DMS153 (cell line): ENCODE results near the gene TSNAX.

Experiments
- DNase-seq: peaks from one replicate; lab custom pipeline; 2025; lab: John Stamatoyannopoulos, UW

TSNAX gene

GRCh38 chr1:231518485-231519034, 9.9 kb upstream of the TSNAX start:
- DNase-seq: no peak

GRCh38 chr1:231519166-231519565, 9.3 kb upstream of the TSNAX start:
- DNase-seq: no peak

GRCh38 chr1:231522038-231522437, 6.4 kb upstream of the TSNAX start:
- no peak for DNase-seq

GRCh38 chr1:231522931-231523642, 5.4 kb upstream of the TSNAX start:
- no peak for DNase-seq

- DNase-seq: no peak
These were observed 4.7 kb upstream of the TSNAX start for GRCh38 chr1:231523816-231524215.

GRCh38 chr1:231526536-231526935, 1.9 kb upstream of the TSNAX start:
- no peak for DNase-seq

- no peak for DNase-seq
These were observed 790 bp upstream of the TSNAX start for GRCh38 chr1:231527586-231528171.

- no peak for DNase-seq
These were observed 4.8 kb downstream of the TSNAX start for GRCh38 chr1:231533240-231533639.

GRCh38 chr1:231534703-231535159, 6.3 kb downstream of the TSNAX start:
- no peak for DNase-seq

- DNase-seq: no peak
These were observed 7.6 kb downstream of the TSNAX start for GRCh38 chr1:231536099-231536498.

- no peak for DNase-seq
These were observed 12.4 kb downstream of the TSNAX start for GRCh38 chr1:231540847-231541246.

GRCh38 chr1:231541842-231542241, 13.4 kb downstream of the TSNAX start:
- DNase-seq: no peak

GRCh38 chr1:231544943-231545592, 16.6 kb downstream of the TSNAX start:
- DNase-seq: no peak

- DNase-seq: no peak
These were observed 18.2 kb downstream of the TSNAX start for GRCh38 chr1:231546693-231547092.

- no peak for DNase-seq
These were observed 21.4 kb downstream of the TSNAX start for GRCh38 chr1:231549733-231550447.

- peak; percentile 6 for DNase-seq
These were observed 21.9 kb downstream of the TSNAX start for GRCh38 chr1:231550448-231550781.

GRCh38 chr1:231553320-231553719, 24.9 kb downstream of the TSNAX start:
- DNase-seq: no peak

GRCh38 chr1:231554969-231555368, 26.5 kb downstream of the TSNAX start:
- DNase-seq: no peak

- no peak for DNase-seq
These were observed 28.9 kb downstream of the TSNAX start for GRCh38 chr1:231557411-231557810.

GRCh38 chr1:231557898-231558707, 29.6 kb downstream of the TSNAX start:
- DNase-seq: no peak

GRCh38 chr1:231558708-231559185, 30.3 kb downstream of the TSNAX start:
- no peak for DNase-seq
